CD4-positive, alpha-beta T cell treated with Interferon alpha-2 for 1 hour (primary cell): ENCODE data around the gene ZNF785.
"Not testable (repeated sequence)": the region's sequence is repeated elsewhere in the genome, so short reads cannot be mapped to it uniquely, and the experiment has no call there.

Experiments used
- DNase-seq, 2 donors: peaks; one replicate each; pipeline ENCODE4 v3.0.0-alpha.2; 2020 to 2022

Gene ZNF785

GRCh38 chr16:30565526-30565925 is 20.0 kb downstream of the ZNF785 start:
- DNase-seq: no peak

GRCh38 chr16:30562021-30562420 is 23.5 kb downstream of the ZNF785 start:
- DNase-seq: no peak

- peak; percentile 24 to 40 for DNase-seq
These were observed 24.2 kb downstream of the ZNF785 start for GRCh38 chr16:30561089-30561816.

GRCh38 chr16:30559690-30560089 is 25.8 kb downstream of the ZNF785 start:
- DNase-seq: no peak

GRCh38 chr16:30558789-30559377 is 26.6 kb downstream of the ZNF785 start:
- no peak for DNase-seq

GRCh38 chr16:30557957-30558788 is 27.3 kb downstream of the ZNF785 start, which contains the start of gene ZNF764:
ZNF764 (minus strand) TSS chr16:30558374; CDS start chr16:30558182, 192 bp downstream.
- peak; percentile 98 to 99 for DNase-seq

- DNase-seq: no peak
These were observed 27.9 kb downstream of the ZNF785 start for GRCh38 chr16:30557707-30557956.

- DNase-seq: no peak
These were observed 29.4 kb downstream of the ZNF785 start for GRCh38 chr16:30556125-30556473.

- DNase-seq: no peak
These were observed 30.0 kb downstream of the ZNF785 start for GRCh38 chr16:30555315-30556124.

- no peak for DNase-seq
These were observed 30.8 kb downstream of the ZNF785 start for GRCh38 chr16:30554557-30555314.

- no peak for DNase-seq
These were observed 32.1 kb downstream of the ZNF785 start for GRCh38 chr16:30553393-30553899.

- DNase-seq: no peak
These were observed 32.5 kb downstream of the ZNF785 start for GRCh38 chr16:30552956-30553355.

GRCh38 chr16:30551781-30552180 is 33.7 kb downstream of the ZNF785 start:
- peak; percentile 69 to 87 for DNase-seq

GRCh38 chr16:30548416-30549253 is 36.9 kb downstream of the ZNF785 start:
- no peak for DNase-seq

- no peak for DNase-seq
These were observed 39.4 kb downstream of the ZNF785 start for GRCh38 chr16:30546115-30546514.

GRCh38 chr16:30543067-30543466 is 42.4 kb downstream of the ZNF785 start:
- DNase-seq: no peak

GRCh38 chr16:30541502-30542329 is 43.8 kb downstream of the ZNF785 start:
- no peak for DNase-seq

- DNase-seq: not testable (repeated sequence)
These were observed 44.5 kb downstream of the ZNF785 start for GRCh38 chr16:30540916-30541464.

- DNase-seq: not testable (repeated sequence)
These were observed 45.4 kb downstream of the ZNF785 start for GRCh38 chr16:30539986-30540526.
